ENCODE results near the gene SLC39A12. TPM values are rescaled to one million over a fixed set of nuclear protein-coding genes. Genes with fewer than 3 reads are reported as not detected.

The SLC39A12 gene
- polyA plus RNA-seq, 1 experiment = not detected

GRCh38 chr10:17961551-17962422, 10.1 kb downstream of the SLC39A12 start:
- POLR2A ChIA-PET = interaction anchor here (0.5 to 0.8 kb wide), 2 partner anchors 21 to 44 kb away, joined by 3 to 5 read pairs; no protein-coding TSS in a partner anchor
- Histone ChIP-seq H3K4me3 (ENCODE audit: low read depth, low read length) (no peak overlapping the region), H3K36me3 (ENCODE audit: control insufficient read depth, insufficient read depth, low read length) (no peaks in the 10 kb centered on the region), H3K27me3 (ENCODE audit: control insufficient read depth, insufficient read depth, low read length) (no peaks in the 10 kb centered on the region)
- no peak for TF ChIP-seq CTCF (IDR thresholded peaks at IDR 0.05; ENCODE audit: insufficient read depth, low read depth, low read length)
- CTCF ChIA-PET = interaction anchor here (0.9 to 1.5 kb wide), 2 partner anchors 8 to 38 kb away, joined by 4 to 5 read pairs; no protein-coding TSS in a partner anchor
- no peak for DNase-seq (ENCODE audit: low read depth)

DNA sequence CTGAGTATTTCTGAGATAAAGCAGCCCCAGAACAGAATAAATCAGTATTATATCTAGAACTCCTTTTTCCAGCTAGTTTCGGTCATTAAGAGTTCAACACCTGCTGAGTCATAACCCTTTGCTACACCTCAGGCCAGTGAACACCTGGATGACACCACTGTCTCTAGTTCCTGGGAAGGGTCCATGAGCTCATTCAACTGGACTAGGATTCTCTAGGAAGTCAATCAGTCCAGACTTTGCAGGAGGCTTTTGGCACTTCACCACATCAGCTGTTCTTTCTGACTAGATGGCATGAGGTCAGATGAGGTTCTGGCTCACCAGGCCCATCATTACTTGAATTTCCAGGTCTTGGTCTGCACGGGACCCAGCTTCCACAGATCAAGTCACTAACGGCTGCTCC, 11.7 kb downstream of the SLC39A12 start:
- CTCF ChIA-PET = interaction anchor here (0.5 kb wide), 1 partner anchor 186 kb away, joined by 3 read pairs; no protein-coding TSS in a partner anchor
- DNase-seq (ENCODE audit: low read depth) = no peak
- H3K4me3 ChIP-seq (ENCODE audit: low read depth, low read length) = no peak overlapping the region
- no peaks in the 10 kb centered on the region for H3K27me3 ChIP-seq (ENCODE audit: control insufficient read depth, insufficient read depth, low read length)
- no peak for TF ChIP-seq CTCF (IDR thresholded peaks at IDR 0.05; ENCODE audit: insufficient read depth, low read depth, low read length)
- POLR2A ChIA-PET = no interaction called here
- H3K36me3 ChIP-seq (ENCODE audit: control insufficient read depth, insufficient read depth, low read length) = no peaks in the 10 kb centered on the region

GRCh38 chr10:17965649-17966235, 14.0 kb downstream of the SLC39A12 start:
- ChIA-PET CTCF (no interaction called here), POLR2A (no interaction called here)
- DNase-seq (ENCODE audit: low read depth) = no peak
- TF ChIP-seq CTCF (IDR thresholded peaks at IDR 0.05; ENCODE audit: insufficient read depth, low read depth, low read length) = no peak
- H3K4me3 ChIP-seq (ENCODE audit: low read depth, low read length) = no peak overlapping the region
- H3K36me3 ChIP-seq (ENCODE audit: control insufficient read depth, insufficient read depth, low read length) = no peaks in the 10 kb centered on the region
- H3K27me3 ChIP-seq (ENCODE audit: control insufficient read depth, insufficient read depth, low read length) = no peaks in the 10 kb centered on the region

DNA sequence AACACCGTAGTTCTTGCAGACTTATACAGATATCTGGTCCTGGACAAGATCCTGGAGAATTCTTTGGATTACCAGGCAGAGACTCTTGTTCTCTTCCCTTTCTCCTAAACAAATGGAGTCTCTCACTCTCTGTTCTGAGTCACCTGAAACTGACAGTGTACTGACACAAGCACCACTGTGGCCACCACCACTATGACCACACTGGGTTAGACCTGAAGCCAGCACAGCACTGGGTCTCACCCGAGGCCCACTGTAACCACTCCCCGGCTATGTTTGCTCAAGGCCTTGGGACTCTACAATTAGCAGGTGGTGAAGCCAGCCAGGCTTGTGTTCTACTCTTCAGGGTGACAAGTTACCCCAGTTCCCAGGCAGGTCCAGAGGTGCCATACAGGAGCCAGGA, 22.8 kb downstream of the SLC39A12 start:
- ChIA-PET CTCF (no interaction called here), POLR2A (no interaction called here)
- no peak for DNase-seq (ENCODE audit: low read depth)
- Histone ChIP-seq H3K27me3 (ENCODE audit: control insufficient read depth, insufficient read depth, low read length) (no peaks in the 10 kb centered on the region), H3K4me3 (ENCODE audit: low read depth, low read length) (no peak overlapping the region), H3K36me3 (ENCODE audit: control insufficient read depth, insufficient read depth, low read length) (no peaks in the 10 kb centered on the region)
- TF ChIP-seq CTCF (IDR thresholded peaks at IDR 0.05; ENCODE audit: insufficient read depth, low read depth, low read length) = no peak

DNA sequence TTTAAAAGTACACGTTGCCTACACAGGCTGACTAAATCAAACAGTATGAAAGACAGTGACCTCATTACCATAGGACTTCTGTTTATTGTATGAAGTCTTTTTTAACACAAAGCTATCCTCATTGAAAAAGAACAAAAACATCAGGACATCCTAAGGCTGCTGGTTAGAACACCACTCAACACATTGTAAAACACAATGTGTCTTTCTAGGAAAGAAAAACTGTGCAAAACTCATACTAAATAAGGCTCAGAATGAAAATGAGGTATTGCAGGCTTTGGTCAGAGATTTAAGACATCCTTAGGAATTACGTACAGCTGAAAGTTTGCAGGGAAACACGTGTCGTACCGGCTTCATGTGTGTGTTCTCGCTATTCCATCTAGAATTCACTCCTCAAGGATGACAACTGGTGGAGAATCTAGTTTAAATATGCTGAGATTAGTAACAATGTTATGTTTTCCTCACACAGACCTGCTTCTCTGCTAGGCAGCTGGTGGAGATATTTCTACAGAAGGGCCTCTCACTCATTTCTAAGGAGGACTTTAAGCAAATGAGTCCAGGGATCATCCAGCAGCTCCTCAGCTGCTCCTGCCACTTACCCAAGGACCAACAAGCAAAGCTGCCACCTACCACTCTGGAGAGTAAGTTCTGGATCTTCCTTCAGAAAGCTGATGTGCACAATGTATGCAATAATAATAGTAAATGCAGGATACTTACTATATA, 29.3 kb downstream of the SLC39A12 start:
- no peak overlapping the region for H3K4me3 ChIP-seq (ENCODE audit: low read depth, low read length)
- POLR2A ChIA-PET = no interaction called here
- no peaks in the 10 kb centered on the region for H3K36me3 ChIP-seq (ENCODE audit: control insufficient read depth, insufficient read depth, low read length)
- CTCF ChIA-PET = interaction anchor here (1.0 to 1.2 kb wide), 4 partner anchors 9 to 235 kb away, joined by 3 to 4 read pairs (median 3); no protein-coding TSS in a partner anchor
- no peak for TF ChIP-seq CTCF (IDR thresholded peaks at IDR 0.05; ENCODE audit: insufficient read depth, low read depth, low read length)
- DNase-seq (ENCODE audit: low read depth) = no peak
- no peaks in the 10 kb centered on the region for H3K27me3 ChIP-seq (ENCODE audit: control insufficient read depth, insufficient read depth, low read length)
